Posterior cingulate gyrus (tissue), 11 donors: Measurements from ENCODE around the gene HAT1.
"Not testable (repeated sequence)": the region's sequence is repeated elsewhere in the genome, so short reads cannot be mapped to it uniquely, and the experiment has no call there.

ENCODE experiments used
- DNase-seq, 10 donors: peaks; one replicate each; pipeline versions ENCODE4 v3.0.0 to v3.0.0-alpha.2; 2020 to 2021; ENCODE audit warnings: mixed read lengths in 3 of 10
- intact Hi-C: fragments of 100-400 bp; cut with DNase I; formaldehyde crosslinking; loops from one replicate; pipeline ENCODE4 v1.15.1; 2023

HAT1 gene

DNA sequence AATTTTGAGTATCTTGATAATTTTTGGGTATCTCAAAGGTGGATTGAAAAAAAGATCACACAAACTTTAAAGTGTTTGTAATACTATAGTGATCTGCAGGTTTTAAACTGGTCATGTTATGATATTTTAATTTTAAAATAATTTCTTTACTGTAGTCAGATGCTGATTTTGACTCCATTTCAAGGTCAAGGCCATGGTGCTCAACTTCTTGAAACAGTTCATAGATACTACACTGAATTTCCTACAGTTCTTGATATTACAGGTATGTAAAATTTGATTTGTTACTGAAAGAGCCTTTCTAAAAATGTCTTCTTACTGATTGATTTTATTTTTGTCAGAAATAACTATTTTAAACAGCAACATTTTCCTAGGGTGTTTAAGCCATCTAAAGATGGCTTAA lies 44.4 kb downstream of the HAT1 start:
- no peak for DNase-seq
- intact Hi-C loops: no loop called here

DNA sequence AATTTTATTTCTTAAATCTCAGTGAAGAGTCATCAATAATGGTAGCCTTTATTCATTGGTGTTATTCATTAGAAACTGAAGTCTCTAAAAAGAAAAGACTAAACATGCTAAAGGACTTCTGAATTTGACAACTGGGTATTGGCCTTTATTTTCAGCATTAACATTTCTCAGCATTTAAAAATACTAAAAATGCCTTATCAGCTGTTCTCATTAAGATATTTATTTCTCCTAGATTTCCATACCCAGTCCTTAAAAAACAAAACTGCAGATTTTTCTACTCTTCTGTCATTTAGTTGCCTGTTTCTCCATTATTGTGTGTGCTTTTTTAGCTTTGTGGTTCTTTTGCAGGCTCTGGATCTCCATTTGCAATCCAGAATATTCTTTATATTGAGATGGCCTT lies 46.2 kb downstream of the HAT1 start:
- intact Hi-C loops: no loop called here
- no peak for DNase-seq

DNA sequence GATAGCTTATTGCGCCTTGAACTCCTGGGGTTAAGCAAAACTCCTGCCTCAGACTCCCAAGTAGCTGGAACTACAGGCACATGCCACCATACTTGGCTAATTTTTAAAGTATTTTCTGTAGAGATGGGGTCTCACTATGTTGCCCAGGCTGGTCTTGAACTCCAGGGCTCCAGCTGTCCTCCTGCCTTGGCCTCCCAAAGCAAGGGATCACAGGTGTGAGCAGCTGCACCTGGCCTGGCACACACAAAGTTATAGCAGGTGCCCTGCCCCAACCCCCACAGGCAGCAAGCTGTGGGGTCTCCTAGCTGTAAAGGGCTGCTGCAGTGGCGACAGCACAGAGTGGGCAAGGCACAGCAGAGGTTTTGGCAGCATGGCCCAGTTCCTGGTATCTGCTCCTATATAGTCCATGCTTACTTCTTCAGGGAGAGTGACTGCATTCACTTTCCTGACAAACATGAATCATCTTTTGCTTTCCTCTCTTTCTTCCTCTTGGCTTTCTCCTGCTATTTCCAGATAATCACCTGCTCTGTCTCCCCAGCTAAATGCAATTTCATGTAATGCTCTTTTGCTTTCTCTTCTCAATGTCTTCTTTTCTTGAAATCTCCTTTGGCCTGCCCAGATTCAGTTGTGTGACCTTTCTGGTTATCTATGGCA lies 50.2 kb downstream of the HAT1 start:
- intact Hi-C loops: no loop called here
- DNase-seq: no peak

DNA sequence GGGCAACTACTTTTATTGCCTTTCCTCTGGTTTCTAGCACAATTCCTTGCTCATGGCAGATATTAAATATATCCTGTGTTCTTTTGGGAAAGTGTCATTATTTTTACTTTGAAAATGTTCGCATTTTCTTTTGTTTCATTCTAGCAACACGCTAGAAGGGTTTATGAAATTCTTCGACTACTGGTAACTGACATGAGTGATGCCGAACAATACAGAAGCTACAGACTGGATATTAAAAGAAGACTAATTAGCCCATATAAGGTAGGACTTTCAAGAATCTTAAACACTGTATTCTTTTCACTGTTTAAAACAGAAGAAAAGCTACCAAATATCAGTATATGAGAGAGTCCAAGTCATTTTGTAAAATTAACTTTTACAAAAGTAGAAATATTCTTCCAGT lies 56.8 kb downstream of the HAT1 start:
- intact Hi-C loops: no loop called here
- no peak for DNase-seq

DNA sequence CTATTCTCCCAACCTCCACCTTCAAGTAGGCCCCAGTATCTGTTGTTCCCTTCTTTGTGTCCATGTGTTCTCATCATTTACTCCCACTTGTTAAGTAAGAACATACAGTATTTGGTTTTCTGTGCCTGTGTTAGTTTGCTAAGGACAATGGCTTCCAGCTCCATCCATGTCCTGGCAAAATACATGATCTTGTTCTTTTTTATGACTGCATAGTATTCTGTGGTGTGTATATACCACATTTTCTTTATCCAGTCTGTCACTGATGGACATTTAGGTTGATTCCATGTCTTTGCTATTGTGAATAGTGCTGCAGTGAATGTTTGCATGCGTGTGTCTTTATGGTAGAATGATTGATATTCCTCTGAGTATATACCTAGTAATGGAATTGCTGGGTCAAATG lies 61.7 kb downstream of the HAT1 start:
- DNase-seq, intact Hi-C loops: not testable (repeated sequence)

DNA sequence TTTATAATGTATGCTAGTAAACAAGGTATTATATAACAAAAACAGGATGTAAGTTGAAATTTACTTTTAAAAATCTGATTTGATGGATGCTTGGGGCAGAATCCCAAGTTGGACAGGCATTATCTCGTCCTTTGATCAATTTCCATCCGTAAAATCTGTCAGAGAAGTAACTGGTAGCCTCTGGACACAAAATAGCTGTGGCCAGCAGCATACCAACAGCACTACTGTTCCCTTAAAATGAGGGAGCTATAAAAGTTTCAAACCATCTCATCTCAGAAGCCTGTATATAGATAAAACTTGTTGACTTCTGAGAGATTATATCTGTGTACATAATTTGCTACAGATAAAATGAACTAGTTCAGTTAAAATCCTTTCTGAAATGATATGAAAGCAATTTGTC lies 62.8 kb downstream of the HAT1 start:
- intact Hi-C loops: no loop called here
- DNase-seq: no peak

DNA sequence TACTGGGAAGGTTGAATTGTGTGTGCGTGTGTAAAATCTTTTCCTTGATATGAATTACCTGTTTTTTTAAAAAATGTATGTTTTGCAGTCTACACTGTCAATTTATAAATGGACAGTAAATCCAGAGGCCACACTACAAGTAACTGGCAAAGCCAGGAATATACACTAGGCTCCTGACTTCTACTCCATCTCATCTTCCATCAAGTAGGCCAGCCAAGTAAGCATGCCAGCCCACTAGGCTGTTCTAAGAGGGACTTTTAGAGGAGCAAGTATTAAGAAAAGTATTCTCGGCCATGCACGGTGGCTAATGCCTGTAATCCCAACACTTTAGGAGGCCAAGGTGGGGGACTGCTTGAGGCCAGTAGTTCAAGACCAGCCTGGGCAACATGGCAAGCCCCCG lies 64.5 kb downstream of the HAT1 start:
- intact Hi-C loops: no loop called here
- no peak for DNase-seq

DNA sequence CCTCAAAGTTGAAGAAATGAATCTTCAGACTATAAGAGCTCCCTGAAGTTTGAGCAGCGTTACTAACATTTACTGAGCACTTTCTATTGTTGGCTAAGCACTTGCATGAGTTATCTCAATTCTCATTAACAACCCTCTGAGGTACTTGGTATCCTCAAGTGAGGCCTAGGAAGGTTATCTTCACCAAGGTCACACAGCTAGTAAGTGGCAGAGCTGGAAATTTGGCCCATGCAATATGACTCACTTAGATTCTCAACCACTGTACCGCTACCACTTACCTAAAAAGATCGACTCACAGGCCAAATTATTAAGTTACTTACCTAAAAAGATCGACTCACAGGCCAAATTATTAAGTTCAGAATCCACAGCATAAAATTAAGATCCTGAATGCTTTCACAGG lies 68.8 kb downstream of the HAT1 start:
- intact Hi-C loops: no loop called here
- no peak for DNase-seq

DNA sequence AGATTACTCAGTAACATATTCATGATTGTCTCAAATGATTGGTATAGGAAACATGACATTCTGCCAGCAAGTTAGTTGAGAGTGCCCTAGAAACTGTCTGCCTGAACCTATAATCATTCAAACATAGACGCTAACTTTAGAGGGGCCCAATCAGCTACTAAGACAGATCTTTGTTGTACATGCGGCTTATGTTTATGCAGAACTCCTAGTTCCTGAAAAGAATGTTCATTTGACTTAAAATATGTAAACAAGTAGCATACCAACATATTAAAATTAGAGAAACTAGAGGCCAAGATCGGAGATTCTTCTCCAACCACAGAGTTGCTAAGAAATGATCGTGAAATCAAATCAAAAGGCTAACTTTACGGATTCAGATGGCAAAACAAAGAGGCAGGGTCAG lies 73.3 kb downstream of the HAT1 start:
- intact Hi-C loops: no loop called here
- DNase-seq: no peak

DNA sequence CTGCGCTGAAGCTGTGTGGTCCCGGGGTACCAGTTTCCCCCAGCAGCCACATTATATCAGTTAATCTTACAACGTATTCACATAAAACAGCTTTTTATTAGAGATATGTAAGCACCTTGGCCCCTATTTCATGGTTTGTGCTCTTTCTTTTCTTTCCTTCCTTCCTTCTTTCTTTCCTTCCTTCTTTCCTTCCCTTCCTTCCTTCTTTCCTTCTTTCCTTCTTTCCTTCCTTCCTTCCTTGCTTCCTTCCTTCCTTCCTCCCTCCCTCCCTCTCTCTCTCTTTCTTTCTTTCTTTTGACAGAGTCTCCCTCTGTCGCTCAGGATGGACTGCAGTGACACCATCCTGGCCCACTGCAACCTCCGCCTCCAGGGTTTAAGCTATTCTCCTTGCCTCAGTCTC lies 73.8 kb downstream of the HAT1 start:
- no peak for DNase-seq
- intact Hi-C loops: no loop called here

DNA sequence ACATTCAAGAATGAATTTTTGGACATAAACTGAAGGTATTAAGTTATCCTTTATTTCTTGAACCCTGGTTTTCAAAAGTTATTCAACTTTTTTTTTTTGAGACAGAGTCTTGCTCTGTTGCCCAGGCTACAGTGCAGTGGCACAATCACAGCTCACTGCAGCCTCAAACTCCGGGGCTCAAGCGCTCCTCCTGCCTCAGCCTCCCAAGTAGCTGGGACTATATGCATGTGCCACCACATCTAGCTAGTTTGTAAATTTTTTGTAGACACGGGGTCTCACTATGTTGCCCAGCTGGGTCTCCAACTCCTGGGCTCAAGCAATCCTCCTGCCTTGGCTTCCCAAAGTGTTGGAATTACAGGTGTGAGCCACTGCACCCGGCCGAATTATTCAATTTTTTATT lies 74.8 kb downstream of the HAT1 start:
- intact Hi-C loops, DNase-seq: not testable (repeated sequence)

DNA sequence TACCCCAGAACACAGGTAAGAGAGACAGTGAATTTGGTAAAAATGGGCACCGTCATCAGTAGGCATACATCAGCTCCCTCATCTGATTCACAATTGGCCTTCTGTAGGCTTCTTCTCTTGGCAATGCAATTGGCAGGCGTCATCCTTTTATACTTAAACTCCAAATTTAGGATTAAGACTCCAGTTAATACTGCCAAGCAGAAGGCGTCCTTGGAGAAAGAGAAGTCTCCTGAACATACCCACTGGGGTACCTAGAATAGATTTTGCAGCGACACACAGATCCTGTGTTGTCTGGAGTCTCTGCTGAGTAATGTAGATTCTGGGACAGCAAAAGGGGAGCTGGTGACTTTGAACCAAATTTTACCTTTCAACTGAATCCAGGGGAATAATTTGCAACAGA lies 76.9 kb downstream of the HAT1 start:
- intact Hi-C loops: no loop called here
- no peak for DNase-seq

DNA sequence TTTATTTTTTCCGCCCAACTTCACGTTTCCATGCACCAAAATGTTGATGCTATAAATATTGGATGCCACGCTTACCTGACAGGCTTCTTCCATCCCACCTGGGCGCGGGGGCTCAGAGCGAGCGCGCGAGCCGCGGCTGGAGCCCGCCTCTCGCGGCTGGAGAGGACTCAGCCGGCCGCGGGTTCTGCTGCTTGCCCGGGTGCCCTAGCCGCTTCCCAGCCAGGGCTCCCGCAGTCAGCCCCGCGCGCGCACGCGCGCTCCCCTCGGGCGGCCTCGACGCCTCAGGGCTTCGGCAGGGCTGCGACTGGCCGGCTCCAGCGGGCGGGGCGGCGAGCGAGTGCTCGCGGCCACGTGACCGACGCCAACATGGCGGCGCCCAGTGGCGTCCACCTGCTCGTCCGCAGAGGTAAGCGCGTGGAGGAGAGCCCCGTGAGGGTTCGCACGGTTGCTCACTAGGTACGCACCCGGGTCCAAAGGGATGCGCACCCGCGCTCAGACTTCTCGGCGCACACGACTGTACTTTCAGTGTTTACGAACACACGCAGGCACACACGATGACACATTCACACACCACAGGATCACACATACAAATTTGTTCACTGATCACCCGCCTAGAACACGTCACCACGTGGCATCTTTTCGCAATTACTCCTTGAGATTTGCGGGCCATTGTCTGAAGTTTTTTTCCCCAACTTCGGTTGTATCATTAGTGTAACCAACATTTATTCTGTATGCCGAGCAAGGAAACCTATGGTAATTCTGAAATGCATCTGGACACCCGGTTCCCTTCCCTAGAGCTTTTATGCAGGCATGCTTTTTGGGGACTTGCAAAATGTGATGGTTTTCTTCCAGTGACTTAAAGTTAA lies 77.6 kb downstream of the HAT1 start, which contains the start of gene METAP1D:
TSS of gene METAP1D (plus strand) at position 350 of the 866 bp plus-strand sequence. CDS start at position 367, 17 bp downstream.
- intact Hi-C loops: loop anchor here (2.0 kb wide), 1 partner anchor 77 kb away; the partner anchor contains the start of gene HAT1
- DNase-seq: peak; percentile 83 to 99 (median 93)

DNA sequence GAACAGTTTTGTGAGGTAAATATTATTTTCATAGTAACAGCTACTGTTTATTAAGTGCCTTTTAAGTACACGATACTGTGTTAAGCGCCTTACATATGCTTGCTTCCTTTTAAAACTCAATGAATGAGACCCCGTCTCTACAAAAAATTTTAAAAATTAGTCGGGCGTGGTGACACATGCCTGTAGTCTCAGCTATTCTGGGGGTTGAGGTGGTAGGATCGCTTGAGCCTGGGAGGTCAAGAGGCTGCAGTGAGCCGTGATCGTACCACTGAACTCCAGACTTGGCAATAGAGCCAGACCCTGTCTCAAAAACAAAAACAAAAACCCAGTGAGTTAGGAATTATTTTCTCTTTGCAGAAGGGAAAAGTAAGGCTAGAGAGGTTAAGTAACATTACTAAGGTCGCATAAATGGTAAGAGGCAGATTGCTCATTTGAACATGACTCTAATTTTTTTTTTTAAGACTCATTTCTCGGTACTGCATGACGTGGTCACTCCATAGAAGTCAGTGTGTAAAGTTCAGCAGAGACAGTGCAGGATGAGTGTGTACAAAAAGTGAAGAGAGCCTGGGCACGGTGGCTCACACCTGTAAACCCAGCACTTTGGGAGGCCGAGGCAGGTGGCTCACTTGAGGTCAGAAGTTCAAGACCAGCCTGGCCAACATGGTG lies 78.6 kb downstream of the HAT1 start:
- no peak for DNase-seq
- intact Hi-C loops: loop anchor here (2.0 kb wide), 1 partner anchor 78 kb away; the partner anchor contains the start of gene HAT1

DNA sequence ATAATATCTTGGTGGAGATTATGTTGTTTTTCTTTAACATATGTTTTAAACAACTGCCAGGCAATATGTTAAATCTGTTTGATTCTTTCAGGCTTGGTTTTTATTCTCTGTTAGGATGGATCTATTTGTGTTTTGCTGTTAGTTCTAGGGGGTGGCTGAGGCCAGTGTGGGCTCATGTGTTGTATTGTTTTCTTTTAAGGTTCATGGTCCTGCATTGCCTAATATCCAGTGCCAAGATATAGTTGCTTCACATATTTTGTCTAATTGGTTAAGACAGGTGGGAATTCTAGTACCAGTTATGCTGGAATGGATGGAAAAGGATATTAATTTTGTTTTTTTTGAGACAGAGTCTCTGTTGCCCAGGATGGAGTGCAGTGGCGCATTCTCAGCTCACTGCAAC lies 85.1 kb downstream of the HAT1 start:
- intact Hi-C loops: no loop called here

DNA sequence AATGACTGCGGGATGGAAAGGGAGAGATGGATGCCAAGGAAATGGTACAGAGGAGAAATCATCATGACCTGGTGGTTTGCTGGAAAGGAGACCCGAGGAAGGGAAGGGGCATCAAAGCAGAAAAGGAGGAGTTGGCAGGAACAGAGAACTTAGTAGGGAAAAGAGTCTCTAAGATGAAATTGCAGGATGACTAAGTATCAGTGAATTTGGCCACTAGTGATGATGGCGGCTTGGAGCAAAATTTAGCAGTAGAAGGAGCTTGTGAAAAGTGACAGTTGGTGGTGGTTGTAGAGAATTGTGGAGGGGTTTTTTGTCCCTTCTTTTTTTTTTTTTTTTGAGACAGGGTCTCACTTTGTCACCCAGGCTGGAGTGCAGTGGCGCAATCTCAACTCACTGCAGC lies 87.6 kb downstream of the HAT1 start:
- intact Hi-C loops: no loop called here
- DNase-seq: no peak

More for the DNA sequence above, 85.1 kb downstream of the HAT1 start:
- no peak for DNase-seq

DNA sequence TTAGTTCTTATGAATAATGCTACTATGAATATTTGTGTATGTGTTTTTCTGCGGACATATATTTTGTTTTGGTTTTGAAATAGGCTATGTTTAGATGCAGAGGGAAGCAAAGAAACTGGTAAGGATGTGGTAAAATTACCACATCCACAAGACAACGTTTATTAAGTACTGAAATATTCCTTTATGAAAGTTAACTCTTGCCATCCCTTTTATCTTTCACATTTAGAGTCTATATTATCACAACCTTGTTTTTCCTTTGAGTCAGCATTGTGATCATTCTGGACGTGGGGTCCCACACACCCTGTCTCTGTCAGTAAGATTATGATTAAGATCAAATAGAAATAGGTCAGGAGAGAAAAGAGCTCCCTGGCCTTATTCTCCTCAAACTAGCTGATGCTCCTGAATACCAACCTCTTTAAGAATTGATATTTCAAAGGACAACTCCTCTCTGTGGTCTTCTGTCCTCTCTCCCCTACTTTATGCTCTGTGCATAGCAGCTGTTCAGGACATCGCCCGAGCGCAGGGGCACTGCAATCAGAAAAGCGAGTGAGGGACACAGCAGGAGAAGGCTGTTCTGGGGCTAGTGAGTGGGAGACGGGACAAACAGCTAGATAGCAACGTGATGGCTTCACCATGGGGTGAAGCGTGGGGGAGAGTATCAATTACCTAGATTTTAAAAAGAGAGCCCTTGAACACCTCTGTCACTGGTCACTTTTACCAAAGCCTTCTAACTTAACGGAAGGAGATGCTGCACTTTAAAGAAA lies 89.7 kb downstream of the HAT1 start:
- intact Hi-C loops: no loop called here
- DNase-seq: no peak

DNA sequence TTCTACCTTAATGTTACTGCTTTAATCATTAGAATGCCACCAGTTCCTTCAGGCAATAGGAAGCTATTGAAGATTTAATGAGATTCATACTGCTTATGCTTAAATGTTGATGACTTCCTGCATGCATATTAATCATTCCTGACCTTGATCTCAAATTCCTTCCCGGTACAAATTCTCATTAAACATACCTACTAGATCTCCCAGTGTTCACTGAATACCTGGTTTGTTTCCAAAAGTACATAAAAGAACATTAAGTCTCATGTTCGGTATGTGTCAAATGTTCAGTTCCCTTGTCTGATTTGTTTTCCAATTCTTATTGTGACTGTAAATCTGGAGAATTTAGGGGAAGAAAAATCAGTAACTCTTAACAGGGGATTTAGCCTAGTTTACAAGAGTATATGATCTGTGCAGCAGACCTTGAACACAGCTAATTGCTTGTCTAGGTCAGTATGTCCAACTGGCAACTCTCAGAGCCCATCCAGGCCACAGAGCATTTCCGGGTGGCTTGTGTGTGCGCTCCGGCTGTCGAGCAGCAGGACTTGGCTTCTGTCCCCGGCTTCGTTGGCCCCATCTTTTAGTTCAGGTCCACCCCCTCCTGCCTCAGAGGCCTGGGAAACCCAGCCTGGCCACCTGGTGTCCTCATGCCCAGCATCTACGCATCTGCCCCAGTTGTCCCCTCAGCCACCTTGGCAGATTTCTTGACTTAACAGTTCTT lies 90.6 kb downstream of the HAT1 start:
- DNase-seq: no peak
- intact Hi-C loops: no loop called here

DNA sequence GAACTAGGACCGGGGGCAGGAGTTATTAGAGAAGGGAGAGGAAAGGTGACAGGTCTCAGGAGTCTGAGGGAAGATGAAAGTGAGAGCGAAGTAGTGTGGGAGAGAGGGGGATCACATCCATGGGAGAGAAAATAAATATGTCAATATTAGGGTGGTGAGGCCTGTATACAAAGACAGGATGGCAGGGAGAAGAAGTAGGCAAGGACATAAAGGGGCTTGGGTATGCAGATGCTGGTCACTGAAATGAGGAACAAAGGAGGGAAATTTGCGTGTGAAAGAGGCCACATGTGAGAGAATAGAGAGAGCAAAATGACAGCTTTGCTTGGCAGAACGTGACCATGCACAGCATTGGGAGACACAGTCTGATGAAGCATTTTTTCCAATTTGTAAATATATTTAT lies 91.1 kb downstream of the HAT1 start:
- intact Hi-C loops: no loop called here
- no peak for DNase-seq
